ENCODE measurements around the gene RNF14. TPM values are rescaled to one million over a fixed set of nuclear protein-coding genes. Genes with fewer than 3 reads are reported as not detected.

The RNF14 gene
- total and polyA plus RNA-seq, 3 donors from 2014 or later, result 98.8 to 149 (median 101) TPM

DNA sequence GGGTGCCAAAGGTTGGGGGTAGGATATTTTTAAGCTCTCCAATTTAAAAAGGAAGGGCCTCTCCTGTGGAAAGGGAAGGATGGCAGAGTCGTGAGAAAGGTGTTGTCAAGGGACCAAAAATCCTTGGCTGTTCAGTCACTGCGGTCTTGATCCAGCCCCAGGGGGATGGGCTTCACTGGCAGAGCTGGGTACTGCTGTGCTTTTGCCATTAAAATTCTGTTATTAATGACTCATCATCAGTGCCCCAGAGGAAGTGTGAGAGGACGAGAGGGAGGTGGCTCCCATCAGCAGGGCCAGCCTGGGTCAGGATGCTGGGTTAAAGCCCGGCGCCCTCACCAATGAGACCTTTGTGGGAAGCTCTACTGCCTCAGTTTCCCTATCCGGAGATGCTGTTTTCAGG is 27.6 kb upstream of the RNF14 start:
- intact Hi-C loops (cut with DNase I; ENCODE audit: low total_unique reads), result no loop called here
- no peak for DNase-seq
- Histone ChIP-seq H3K27ac (no peak overlapping the region), H3K27me3 (no peaks in the 10 kb centered on the region), H3K4me3 (no peak overlapping the region), H3K36me3 (ENCODE audit: low read depth, missing control alignments) (no peaks in the 10 kb centered on the region), H3K9me3 (no peaks in the 10 kb centered on the region), H3K4me1 (no peaks in the 10 kb centered on the region)
- TF ChIP-seq POLR2A (IDR thresholded peaks at IDR 0.05) (no peak), CTCF (IDR thresholded peaks at IDR 0.05) (no peak)
- 65 to 74% methylated on average over 6 of the region's 6 CpGs for WGBS, 2 donors

GRCh38 chr5:141941779-141942178 is 27.1 kb upstream of the RNF14 start:
- no peak overlapping the region for H3K4me3 ChIP-seq
- DNase-seq, result no peak
- no peaks in the 10 kb centered on the region for H3K9me3 ChIP-seq
- WGBS, 2 donors, result 79 to 84% methylated on average over 6 of the region's 6 CpGs
- intact Hi-C loops (cut with DNase I; ENCODE audit: low total_unique reads), result no loop called here
- H3K36me3 ChIP-seq (ENCODE audit: low read depth, missing control alignments), result no peaks in the 10 kb centered on the region
- TF ChIP-seq POLR2A (IDR thresholded peaks at IDR 0.05) (no peak), CTCF (IDR thresholded peaks at IDR 0.05) (no peak)
- H3K27me3 ChIP-seq, result no peaks in the 10 kb centered on the region
- no peak overlapping the region for H3K27ac ChIP-seq
- H3K4me1 ChIP-seq, result no peaks in the 10 kb centered on the region

- TF ChIP-seq CTCF (IDR thresholded peaks at IDR 0.05) (no peak), POLR2A (IDR thresholded peaks at IDR 0.05) (no peak)
- Histone ChIP-seq H3K36me3 (ENCODE audit: low read depth, missing control alignments) (no peaks in the 10 kb centered on the region), H3K27ac (no peak overlapping the region)
These were observed 26.6 kb upstream of the RNF14 start for GRCh38 chr5:141942185-141942857.

DNA sequence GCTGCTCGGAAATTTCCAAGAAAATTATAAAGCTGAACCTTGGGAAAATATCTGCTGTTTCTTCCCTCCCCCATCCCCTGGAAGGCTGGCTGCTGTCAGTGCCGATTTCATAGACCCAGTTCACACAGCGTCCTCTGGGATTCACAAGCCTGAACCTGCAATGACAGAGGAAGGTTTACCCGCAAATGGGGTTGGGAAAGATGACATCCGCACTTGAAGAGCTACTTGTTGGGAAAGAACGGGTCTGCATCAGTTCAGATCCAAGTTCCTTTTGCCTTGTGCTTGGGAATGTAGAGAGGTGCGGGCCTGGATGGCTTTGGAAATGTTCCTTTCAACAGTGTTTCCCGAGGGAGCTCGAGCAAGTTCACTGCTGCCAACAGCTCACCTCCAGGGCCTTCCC is 24.8 kb upstream of the RNF14 start:
- no peaks in the 10 kb centered on the region for H3K27me3 ChIP-seq
- no peaks in the 10 kb centered on the region for H3K9me3 ChIP-seq
- TF ChIP-seq POLR2A (IDR thresholded peaks at IDR 0.05) (no peak), CTCF (IDR thresholded peaks at IDR 0.05) (no peak)
- 83 to 86% methylated on average over 7 to 9 of the region's 9 CpGs for WGBS, 2 donors
- H3K4me1 ChIP-seq, result no peaks in the 10 kb centered on the region
- no peaks in the 10 kb centered on the region for H3K36me3 ChIP-seq (ENCODE audit: low read depth, missing control alignments)
- H3K4me3 ChIP-seq, result no peak overlapping the region
- no peak overlapping the region for H3K27ac ChIP-seq
- intact Hi-C loops (cut with DNase I; ENCODE audit: low total_unique reads), result no loop called here
- DNase-seq, result no peak

More at GRCh38 chr5:141942185-141942857, 26.6 kb upstream of the RNF14 start:
- Histone ChIP-seq H3K9me3 (no peaks in the 10 kb centered on the region), H3K4me3 (no peak overlapping the region), H3K27me3 (no peaks in the 10 kb centered on the region), H3K4me1 (no peaks in the 10 kb centered on the region)
- intact Hi-C loops (cut with DNase I; ENCODE audit: low total_unique reads), result no loop called here
- no peak for DNase-seq
- WGBS, 2 donors, result 67 to 69% methylated on average over 9 of the region's 9 CpGs

GRCh38 chr5:141945511-141946051 is 23.3 kb upstream of the RNF14 start:
- no peaks in the 10 kb centered on the region for H3K27me3 ChIP-seq
- DNase-seq, result no peak
- H3K4me3 ChIP-seq, result no peak overlapping the region
- no peaks in the 10 kb centered on the region for H3K36me3 ChIP-seq (ENCODE audit: low read depth, missing control alignments)
- TF ChIP-seq CTCF (IDR thresholded peaks at IDR 0.05) (no peak), POLR2A (IDR thresholded peaks at IDR 0.05) (no peak)
- no peaks in the 10 kb centered on the region for H3K9me3 ChIP-seq
- 50 to 64% methylated on average over 22 to 24 of the region's 25 CpGs for WGBS, 2 donors
- H3K27ac ChIP-seq, result no peak overlapping the region
- intact Hi-C loops (cut with DNase I; ENCODE audit: low total_unique reads), result no loop called here
- H3K4me1 ChIP-seq, result no peaks in the 10 kb centered on the region
